ENCODE measurements around the gene MYRF.
A peak's percentile ranks its signal among the peaks of the same experiment; 100 is the strongest.

Gene MYRF

DNA sequence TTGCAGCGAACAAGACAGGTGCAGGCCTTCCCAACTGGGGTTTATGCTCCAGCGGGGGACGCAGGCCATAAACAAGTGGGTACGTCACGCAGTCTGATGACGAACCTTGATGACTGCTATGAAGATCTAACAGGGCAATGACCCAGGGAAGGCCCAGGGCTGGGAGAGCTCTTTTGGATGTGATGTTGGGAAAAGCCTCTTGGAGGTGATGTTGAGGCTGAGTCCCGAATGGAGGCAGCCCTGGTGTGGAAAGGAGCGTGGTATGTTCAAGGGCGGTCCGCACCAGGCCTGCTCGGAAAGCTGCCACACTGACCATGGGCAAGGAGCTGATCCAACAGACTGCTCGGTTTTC lies 81.5 kb downstream of the MYRF start:
- peaks cover 15% of the 10 kb centered on the region for H3K4me1 ChIP-seq
- DNase-seq (ENCODE audit: low spot score in 2 of 2) = no peak
- in situ Hi-C loops (cut with MboI; ENCODE audit: low sequenced_read_pairs) = no loop called here
- H3K27me3 ChIP-seq (ENCODE audit: low read depth) = no peaks in the 10 kb centered on the region
- H3K9me3 ChIP-seq = no peaks in the 10 kb centered on the region
- peaks cover 31% of the 10 kb centered on the region for H3K36me3 ChIP-seq (replicated peaks)
- H3K4me3 ChIP-seq = no peak overlapping the region

DNA sequence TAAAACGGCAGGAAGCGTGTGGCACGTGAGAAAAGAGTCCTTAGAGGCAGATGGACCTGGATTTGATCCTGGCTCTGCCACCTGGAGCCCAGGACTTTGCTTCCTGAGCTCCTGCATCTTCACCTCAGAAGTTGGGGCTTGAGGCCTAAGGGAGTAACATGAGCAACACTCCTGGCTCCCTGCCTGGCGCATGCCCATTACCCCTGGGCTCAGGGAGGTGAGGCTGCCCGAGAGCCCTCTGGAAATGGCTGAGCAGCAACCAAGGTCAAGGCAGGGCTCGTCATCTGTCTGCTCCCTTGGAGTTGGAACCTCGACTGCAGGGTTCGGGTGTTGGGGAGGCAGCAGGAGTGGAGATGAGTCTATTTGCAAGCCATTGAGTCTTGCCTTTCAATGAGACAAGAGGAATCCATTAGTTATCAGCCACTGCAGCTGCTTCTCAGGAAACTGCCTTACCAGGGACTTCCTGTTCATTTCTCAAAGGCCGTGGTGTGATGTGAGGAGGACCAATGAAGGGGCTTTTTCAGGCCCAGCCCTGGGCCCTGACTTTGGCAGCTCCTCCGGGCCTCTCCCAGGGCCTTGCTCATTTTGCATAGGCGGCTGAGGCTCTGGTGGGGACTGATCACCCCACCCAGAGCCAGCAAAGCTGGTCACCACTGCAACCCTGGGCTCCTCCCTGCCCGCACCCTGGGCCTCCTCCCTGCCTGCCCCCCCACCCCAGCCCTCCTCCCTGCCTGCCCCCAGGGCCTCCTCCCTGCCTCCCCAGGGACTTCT lies 82.0 kb downstream of the MYRF start:
- DNase-seq (ENCODE audit: low spot score in 2 of 2) = peak in 1 of 2 experiments; percentile 57
- Histone ChIP-seq H3K36me3 (replicated peaks) (peaks cover 36% of the 10 kb centered on the region), H3K9me3 (no peaks in the 10 kb centered on the region), H3K4me3 (no peak overlapping the region), H3K4me1 (peaks cover 15% of the 10 kb centered on the region), H3K27me3 (ENCODE audit: low read depth) (no peaks in the 10 kb centered on the region)
- in situ Hi-C loops (cut with MboI; ENCODE audit: low sequenced_read_pairs) = no loop called here

- Histone ChIP-seq H3K4me1 (peaks cover 4% of the 10 kb centered on the region), H3K27me3 (ENCODE audit: low read depth) (no peaks in the 10 kb centered on the region), H3K36me3 (replicated peaks) (peaks cover 51% of the 10 kb centered on the region), H3K4me3 (no peak overlapping the region), H3K9me3 (no peaks in the 10 kb centered on the region)
- in situ Hi-C loops (cut with MboI; ENCODE audit: low sequenced_read_pairs) = no loop called here
- no peak for DNase-seq (ENCODE audit: low spot score in 2 of 2)
Observed at GRCh38 chr11:61836193-61836592, 83.8 kb downstream of the MYRF start.

GRCh38 chr11:61837411-61838005 lies 85.1 kb downstream of the MYRF start:
- H3K4me3 ChIP-seq = no peak overlapping the region
- peaks cover 64% of the 10 kb centered on the region for H3K36me3 ChIP-seq (replicated peaks)
- in situ Hi-C loops (cut with MboI; ENCODE audit: low sequenced_read_pairs) = no loop called here
- peaks cover 4% of the 10 kb centered on the region for H3K4me1 ChIP-seq
- H3K27me3 ChIP-seq (ENCODE audit: low read depth) = no peaks in the 10 kb centered on the region
- no peaks in the 10 kb centered on the region for H3K9me3 ChIP-seq
- DNase-seq (ENCODE audit: low spot score in 2 of 2) = no peak

Measured in HAP-1 (cell line).